SU-DHL-6 (cell line): Measurements from ENCODE around the gene SRGAP3.

Experiments
- H2AFZ ChIP-seq: fragments of 200-600 bp; sonication (generic); 2 replicates; pipeline ENCODE4 v1.6.1; 2014; ENCODE audit warnings: low read depth, mild to moderate bottlenecking, moderate library complexity, mixed read lengths, antibody characterized with exemption, low read length; ENCODE audit not compliant: severe bottlenecking
- H3F3A ChIP-seq: fragments of 200-600 bp; shearing (Covaris generic); 2 replicates; pipeline ENCODE4 v1.6.0; 2016; ENCODE audit warnings: antibody characterized with exemption, mild to moderate bottlenecking; ENCODE audit not compliant: insufficient read depth
- H3K27ac ChIP-seq: fragments of 200-600 bp; sonication (generic); 2 replicates; pipeline ENCODE4 v1.5.1; 2016; ENCODE audit warnings: low read depth, mild to moderate bottlenecking, low read length, moderate library complexity, mixed read lengths
- H3K27me3 ChIP-seq: fragments of 200-600 bp; sonication (generic), shearing (Covaris generic); 2 replicates; pipeline ENCODE4 v1.6.0; 2014; ENCODE audit warnings: mild to moderate bottlenecking, low read length
- H3K36me3 ChIP-seq: fragments of 200-600 bp; sonication (generic); 2 replicates; pipeline ENCODE4 v1.6.1; 2014; ENCODE audit warnings: mild to moderate bottlenecking, low read length, mixed read lengths
- H3K4me2 ChIP-seq: fragments of 300-600, 200-600 bp; shearing (Covaris generic), sonication (generic); 2 replicates; pipeline ENCODE4 v1.6.0; 2014; ENCODE audit warnings: low read length, low read depth, mild to moderate bottlenecking; ENCODE audit not compliant: poor library complexity, severe bottlenecking
- H3K4me3 ChIP-seq: fragments of 200-600 bp; sonication (generic); 2 replicates; pipeline ENCODE4 v1.5.1; 2014; ENCODE audit warnings: antibody characterized with exemption, low read length, mild to moderate bottlenecking, mixed read lengths; ENCODE audit not compliant: insufficient read depth, poor library complexity, severe bottlenecking
- H3K79me2 ChIP-seq: fragments of 200-600 bp; sonication (generic); 2 replicates; pipeline ENCODE4 v1.6.1; 2014; ENCODE audit warnings: mild to moderate bottlenecking, low read length, moderate library complexity; ENCODE audit not compliant: insufficient read depth
- H3K9ac ChIP-seq: fragments of 200-600 bp; sonication (generic); 2 replicates; pipeline ENCODE4 v1.7.0; 2014; ENCODE audit warnings: mild to moderate bottlenecking, low read length
- H3K9me2 ChIP-seq: fragments of 200-600 bp; sonication (generic); replicated peaks from 2 replicates; pipeline ENCODE4 v1.6.1; 2014; ENCODE audit warnings: low read length; ENCODE audit not compliant: insufficient read depth
- H3K9me3 ChIP-seq: fragments of 200-600 bp; sonication (generic); 2 replicates; pipeline ENCODE4 v1.6.1; 2014; ENCODE audit warnings: low read length, mixed read lengths; ENCODE audit not compliant: insufficient read depth
- H4K20me1 ChIP-seq: fragments of 200-600 bp; sonication (generic); 2 replicates; pipeline ENCODE4 v1.6.1; 2014; ENCODE audit warnings: low read depth, mild to moderate bottlenecking, antibody characterized with exemption, low read length, moderate library complexity, mixed read lengths
- CTCF ChIP-seq: fragments of 200-600 bp; sonication (generic); IDR thresholded peaks from one replicate; pipeline ENCODE4 v1.5.1; 2017; ENCODE audit warnings: antibody characterized with exemption, mild to moderate bottlenecking, low read length, moderate library complexity; ENCODE audit not compliant: insufficient read depth, poor library complexity, severe bottlenecking
- EZH2phosphoT487 ChIP-seq: fragments of 200-600 bp; sonication (generic), shearing (Covaris generic); conservative IDR thresholded peaks from 2 replicates; pipeline ENCODE4 v1.6.1; 2018; ENCODE audit warnings: mild to moderate bottlenecking, antibody characterized with exemption, low read length, moderate library complexity, mixed read lengths

SRGAP3 gene

GRCh38 chr3:9008550-9009255, 240.7 kb downstream of the SRGAP3 start:
- H4K20me1 ChIP-seq: no peaks in the 10 kb centered on the region
- no peak overlapping the region for H2AFZ ChIP-seq
- no peaks in the 10 kb centered on the region for H3F3A ChIP-seq
- TF ChIP-seq CTCF (no peak), EZH2phosphoT487 (no peak)
- H3K4me2 ChIP-seq: no peak overlapping the region
- no peak overlapping the region for H3K27ac ChIP-seq
- H3K9me3 ChIP-seq: no peaks in the 10 kb centered on the region
- H3K4me3 ChIP-seq: no peak overlapping the region
- H3K36me3 ChIP-seq: no peaks in the 10 kb centered on the region
- no peaks in the 10 kb centered on the region for H3K27me3 ChIP-seq
- H3K9ac ChIP-seq: no peak overlapping the region
- no peaks in the 10 kb centered on the region for H3K79me2 ChIP-seq
- H3K9me2 ChIP-seq: no peaks in the 10 kb centered on the region

GRCh38 chr3:9007928-9008327, 241.5 kb downstream of the SRGAP3 start:
- Histone ChIP-seq H3K9me2 (no peaks in the 10 kb centered on the region), H3K36me3 (no peaks in the 10 kb centered on the region), H3K27me3 (no peaks in the 10 kb centered on the region), H3K9me3 (no peaks in the 10 kb centered on the region), H3F3A (no peaks in the 10 kb centered on the region), H3K4me3 (no peak overlapping the region), H3K27ac (no peak overlapping the region), H3K9ac (no peak overlapping the region), H4K20me1 (no peaks in the 10 kb centered on the region), H2AFZ (no peak overlapping the region), H3K4me2 (no peak overlapping the region), H3K79me2 (no peaks in the 10 kb centered on the region)
- TF ChIP-seq CTCF: no peak
- TF ChIP-seq EZH2phosphoT487: no peak

GRCh38 chr3:9007213-9007612, 242.2 kb downstream of the SRGAP3 start:
- H3K27ac ChIP-seq: no peak overlapping the region
- H3K27me3 ChIP-seq: no peaks in the 10 kb centered on the region
- H3K9me3 ChIP-seq: no peaks in the 10 kb centered on the region
- no peaks in the 10 kb centered on the region for H3K79me2 ChIP-seq
- H3K9ac ChIP-seq: no peak overlapping the region
- no peaks in the 10 kb centered on the region for H3K9me2 ChIP-seq
- no peak overlapping the region for H2AFZ ChIP-seq
- H4K20me1 ChIP-seq: no peaks in the 10 kb centered on the region
- no peak for TF ChIP-seq CTCF
- TF ChIP-seq EZH2phosphoT487: no peak
- no peak overlapping the region for H3K4me3 ChIP-seq
- H3K4me2 ChIP-seq: no peak overlapping the region
- H3K36me3 ChIP-seq: no peaks in the 10 kb centered on the region
- no peaks in the 10 kb centered on the region for H3F3A ChIP-seq
